Peyer's patch (tissue), 4 donors: Measurements from ENCODE around the gene GALNT2.

Source experiments
- POLR2A ChIP-seq, 2 donors: fragments of 450-650 bp; IDR thresholded peaks; one replicate each; pipeline ENCODE4 v1.5.1; 2017; ENCODE audit warnings: antibody characterized with exemption in 2 of 2, mild to moderate bottlenecking in 2 of 2, moderate library complexity in 2 of 2
- TF ChIP-seq, protein P1 (sequence below), 6 experiments: fragments of 450-650 bp in 4 of 6; fragments of 200-600 bp in 2 of 6; sonication (generic) in 1 of 6; IDR thresholded peaks; one replicate each; pipeline ENCODE4 v1.5.1; 2017 to 2019; ENCODE audit warnings: antibody characterized with exemption in 6 of 6, mild to moderate bottlenecking in 3 of 6, moderate library complexity in 1 of 6

DNA sequence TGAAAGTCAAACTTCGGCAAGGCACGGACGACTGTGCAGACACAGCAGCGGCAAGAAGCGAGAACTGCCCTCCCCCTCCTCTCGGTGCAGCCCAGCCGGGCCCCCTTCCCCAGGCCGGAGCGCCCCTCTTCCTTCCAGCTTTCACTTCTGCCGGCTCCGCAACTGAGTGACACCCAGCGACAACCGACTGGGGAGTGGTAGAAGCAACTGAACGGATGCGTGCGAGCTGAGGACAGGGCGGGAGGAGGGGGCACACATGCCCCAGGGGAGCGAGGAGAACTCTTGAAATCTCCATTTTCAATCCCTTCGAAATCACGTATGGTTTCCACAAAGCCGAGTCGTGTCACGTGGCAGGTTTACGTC, 212.5 kb downstream of the GALNT2 start:
- TF ChIP-seq, protein P1, sequence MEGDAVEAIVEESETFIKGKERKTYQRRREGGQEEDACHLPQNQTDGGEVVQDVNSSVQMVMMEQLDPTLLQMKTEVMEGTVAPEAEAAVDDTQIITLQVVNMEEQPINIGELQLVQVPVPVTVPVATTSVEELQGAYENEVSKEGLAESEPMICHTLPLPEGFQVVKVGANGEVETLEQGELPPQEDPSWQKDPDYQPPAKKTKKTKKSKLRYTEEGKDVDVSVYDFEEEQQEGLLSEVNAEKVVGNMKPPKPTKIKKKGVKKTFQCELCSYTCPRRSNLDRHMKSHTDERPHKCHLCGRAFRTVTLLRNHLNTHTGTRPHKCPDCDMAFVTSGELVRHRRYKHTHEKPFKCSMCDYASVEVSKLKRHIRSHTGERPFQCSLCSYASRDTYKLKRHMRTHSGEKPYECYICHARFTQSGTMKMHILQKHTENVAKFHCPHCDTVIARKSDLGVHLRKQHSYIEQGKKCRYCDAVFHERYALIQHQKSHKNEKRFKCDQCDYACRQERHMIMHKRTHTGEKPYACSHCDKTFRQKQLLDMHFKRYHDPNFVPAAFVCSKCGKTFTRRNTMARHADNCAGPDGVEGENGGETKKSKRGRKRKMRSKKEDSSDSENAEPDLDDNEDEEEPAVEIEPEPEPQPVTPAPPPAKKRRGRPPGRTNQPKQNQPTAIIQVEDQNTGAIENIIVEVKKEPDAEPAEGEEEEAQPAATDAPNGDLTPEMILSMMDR (IDR thresholded peaks at IDR 0.05) = no peak
- TF ChIP-seq POLR2A (IDR thresholded peaks at IDR 0.05) = no peak
